ELF-1 (cell line): ENCODE results near the gene PAX5.

Experiments
- DNase-seq: peaks from one replicate; pipeline ENCODE4 v3.0.0-alpha.2; 2016; ENCODE audit warnings: low read depth, low spot score

Gene PAX5

DNA sequence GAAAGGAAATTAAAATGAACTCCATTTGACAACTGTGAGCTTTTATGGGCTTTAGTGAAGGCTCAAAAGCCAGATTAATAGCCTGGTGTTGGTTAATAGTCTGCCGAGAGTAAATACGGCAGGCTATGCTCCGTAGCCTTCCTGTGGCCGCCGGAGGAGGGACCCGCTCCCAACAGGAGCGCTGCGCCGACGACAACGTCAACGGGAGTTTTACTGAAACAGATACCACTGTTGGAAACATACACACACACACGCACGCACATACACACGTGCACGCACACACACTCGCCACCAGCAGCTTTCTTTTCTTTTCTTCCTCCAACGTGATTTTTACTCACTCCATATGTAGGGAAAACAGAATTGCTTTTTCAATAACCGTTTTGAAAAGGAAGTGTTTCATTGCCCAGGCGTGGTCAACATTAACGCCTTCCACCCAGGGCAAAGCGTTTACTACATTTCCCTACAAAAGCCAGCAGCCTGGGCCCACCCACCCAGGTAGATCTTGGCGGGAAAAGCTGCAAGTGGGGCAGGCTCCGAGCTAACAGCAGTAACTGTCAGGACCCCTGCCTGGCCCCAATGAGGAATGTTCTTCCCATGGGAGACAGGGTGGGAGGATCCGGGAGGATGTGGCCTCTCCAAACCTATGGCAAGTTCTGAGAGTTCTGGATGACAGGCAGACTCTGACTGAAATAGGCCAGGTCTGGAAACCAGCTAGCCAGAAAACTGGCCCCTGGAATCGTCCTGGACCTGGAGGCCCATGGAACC is 72.3 kb downstream of the PAX5 start:
- DNase-seq = peak; percentile 63

DNA sequence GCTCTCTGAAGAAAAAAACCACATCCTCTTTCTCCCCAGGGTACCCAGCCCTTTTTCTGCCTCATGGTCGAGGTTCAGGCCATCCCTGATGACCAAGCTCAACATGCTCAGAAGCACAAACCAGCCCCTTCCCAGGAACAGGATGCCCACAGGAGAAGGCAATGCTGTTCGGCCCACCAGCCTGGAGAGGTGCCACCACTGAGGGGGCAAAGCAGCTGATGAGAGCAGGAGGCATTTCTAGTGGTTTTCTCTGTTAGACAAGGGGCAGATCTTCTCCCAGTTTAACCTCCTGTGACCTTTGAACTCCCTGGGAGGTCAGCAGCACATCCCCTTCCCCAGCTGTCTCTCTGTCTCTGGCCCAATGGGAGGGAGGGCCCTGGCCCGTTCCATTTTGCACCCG is 73.0 kb downstream of the PAX5 start:
- DNase-seq = no peak

DNA sequence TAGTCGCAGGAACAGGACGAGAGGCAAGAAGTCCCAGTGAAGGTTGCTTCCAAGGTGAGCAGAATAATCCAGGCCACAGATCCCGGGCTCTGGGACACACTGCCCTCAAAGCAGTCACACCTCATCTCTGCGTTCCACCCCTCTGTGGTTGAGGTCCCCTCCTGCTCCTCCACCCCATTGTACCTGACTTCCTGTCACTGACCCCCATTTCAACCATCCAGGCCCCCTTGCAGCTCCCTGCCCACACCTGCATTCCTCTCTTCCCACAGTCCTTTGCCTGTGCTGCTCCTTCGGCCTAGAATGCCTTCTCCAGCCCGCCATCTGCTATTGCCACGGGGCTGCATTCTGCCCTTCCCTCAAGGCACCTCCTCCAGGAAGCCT is 73.5 kb downstream of the PAX5 start:
- DNase-seq = no peak

- DNase-seq = no peak
These were observed 74.1 kb downstream of the PAX5 start for GRCh38 chr9:36959681-36960574.

DNA sequence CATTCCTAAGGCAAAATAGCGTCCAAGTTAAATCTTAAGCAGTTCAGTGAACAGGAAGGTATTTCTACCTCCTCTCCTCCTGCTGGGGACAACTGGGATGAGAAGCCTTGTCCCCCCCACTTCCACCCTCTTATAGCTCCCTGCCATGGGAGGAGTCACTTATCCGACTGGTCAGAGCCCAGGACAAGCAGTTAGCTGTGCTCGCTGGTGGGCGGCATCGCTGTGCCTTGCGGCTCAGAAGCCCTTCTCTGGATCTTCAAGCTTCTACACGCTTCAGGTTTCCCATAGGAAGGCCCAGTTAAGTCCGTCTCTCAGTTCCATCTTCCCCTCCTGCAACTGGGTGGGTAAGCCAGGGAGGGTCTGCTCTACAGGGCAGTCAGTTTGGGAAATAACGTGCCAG is 77.2 kb downstream of the PAX5 start:
- peak; percentile 64 for DNase-seq

- DNase-seq = peak; percentile 19
These were observed 83.7 kb downstream of the PAX5 start for GRCh38 chr9:36950389-36950788.

- no peak for DNase-seq
These were observed 84.6 kb downstream of the PAX5 start for GRCh38 chr9:36949466-36949865.

DNA sequence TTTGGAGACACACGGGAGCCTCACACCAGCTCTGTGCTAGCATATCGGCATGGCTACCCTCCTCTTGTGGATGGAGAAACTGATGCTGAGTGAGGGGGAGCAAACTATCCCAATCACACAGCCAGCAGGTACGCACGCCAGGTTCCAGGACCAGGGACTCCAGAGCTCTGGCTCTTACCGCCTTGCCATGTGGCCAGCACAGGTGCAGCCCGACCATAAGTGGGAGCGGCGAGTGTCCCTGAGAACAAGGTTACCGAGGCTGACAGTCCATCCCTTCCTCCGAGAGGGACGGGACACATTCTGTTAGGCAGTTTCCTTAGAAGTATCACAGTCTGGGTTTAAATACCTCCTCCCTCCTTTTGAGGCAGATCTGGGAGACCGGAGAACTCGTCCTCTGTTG is 86.0 kb downstream of the PAX5 start:
- DNase-seq = no peak

DNA sequence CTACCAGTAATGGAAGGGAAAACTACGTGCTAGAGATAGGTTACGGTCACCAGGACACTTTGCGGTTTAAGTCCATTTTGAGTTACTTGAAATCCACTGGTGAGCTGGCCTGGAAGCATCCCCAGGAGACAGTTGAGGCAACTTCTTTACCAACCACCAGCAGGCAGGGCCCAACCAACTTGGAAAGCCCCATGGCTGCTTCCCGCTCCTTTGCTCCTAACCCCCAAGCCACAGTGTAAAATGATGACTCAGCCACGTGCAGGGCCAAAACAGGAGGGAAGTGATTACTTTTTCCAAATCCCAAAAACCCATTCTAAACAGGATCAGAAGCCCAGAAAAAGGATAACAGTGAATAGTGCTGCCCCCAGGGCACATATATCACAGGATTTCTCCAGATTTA is 87.4 kb downstream of the PAX5 start:
- no peak for DNase-seq

- DNase-seq = no peak
These were observed 88.1 kb downstream of the PAX5 start for GRCh38 chr9:36945999-36946398.

DNA sequence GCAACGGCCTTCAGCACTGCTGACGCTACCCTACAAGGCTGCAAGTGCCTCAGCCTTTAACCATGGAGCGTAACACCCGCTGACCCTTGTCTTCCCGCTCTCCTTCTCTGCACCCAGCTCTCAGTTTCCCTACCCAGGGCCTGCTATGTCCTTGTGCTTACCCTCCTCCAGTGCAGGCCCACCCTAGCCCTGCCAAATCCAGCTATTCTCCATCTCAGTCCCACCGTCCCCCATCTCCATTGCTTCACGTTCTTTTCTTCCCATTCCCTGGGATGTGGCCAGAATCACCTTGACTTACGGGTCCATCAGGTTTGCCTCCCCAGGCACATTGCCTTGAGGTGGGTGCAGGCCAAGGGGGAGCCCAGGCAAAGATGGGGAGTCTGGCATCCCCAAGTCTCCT is 91.2 kb downstream of the PAX5 start:
- no peak for DNase-seq

DNA sequence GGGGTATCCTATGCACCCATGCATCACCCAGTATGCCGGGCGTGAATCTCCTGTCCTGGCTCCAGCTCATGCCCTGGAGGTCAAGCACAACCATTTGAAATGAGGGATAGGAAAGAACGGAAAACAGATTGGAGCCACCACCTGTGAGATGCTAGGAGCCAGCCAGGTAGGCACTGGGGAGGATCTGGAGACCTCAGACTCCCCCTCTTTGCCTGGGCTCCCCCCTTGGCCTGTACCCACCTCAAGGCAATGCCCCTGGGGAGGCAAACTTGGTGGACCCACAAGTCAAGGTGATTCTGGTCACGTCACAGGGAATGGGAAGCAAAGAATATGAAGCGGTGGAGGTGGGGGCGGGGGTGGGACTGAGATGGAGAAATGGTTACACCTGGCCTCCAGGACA is 92.6 kb downstream of the PAX5 start:
- DNase-seq = no peak

GRCh38 chr9:36940881-36941280 is 93.2 kb downstream of the PAX5 start:
- no peak for DNase-seq

DNA sequence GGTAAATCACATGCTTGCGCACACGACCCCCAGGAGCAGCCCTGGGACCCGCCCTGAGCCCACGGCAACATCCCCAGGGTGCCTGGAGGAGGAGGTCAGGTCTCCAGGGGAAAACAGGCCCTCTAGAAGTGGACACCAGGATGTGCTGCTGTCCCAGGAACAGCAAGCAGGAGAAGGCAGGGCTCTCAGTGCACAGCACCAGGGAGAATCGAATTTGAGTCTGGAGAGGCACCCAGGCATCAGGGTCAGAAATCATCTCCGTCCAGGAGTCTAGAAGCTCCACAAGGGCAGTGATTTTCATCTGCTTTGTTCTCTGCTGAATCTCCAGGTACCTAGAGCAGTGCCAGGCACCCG is 93.6 kb downstream of the PAX5 start:
- DNase-seq = no peak

DNA sequence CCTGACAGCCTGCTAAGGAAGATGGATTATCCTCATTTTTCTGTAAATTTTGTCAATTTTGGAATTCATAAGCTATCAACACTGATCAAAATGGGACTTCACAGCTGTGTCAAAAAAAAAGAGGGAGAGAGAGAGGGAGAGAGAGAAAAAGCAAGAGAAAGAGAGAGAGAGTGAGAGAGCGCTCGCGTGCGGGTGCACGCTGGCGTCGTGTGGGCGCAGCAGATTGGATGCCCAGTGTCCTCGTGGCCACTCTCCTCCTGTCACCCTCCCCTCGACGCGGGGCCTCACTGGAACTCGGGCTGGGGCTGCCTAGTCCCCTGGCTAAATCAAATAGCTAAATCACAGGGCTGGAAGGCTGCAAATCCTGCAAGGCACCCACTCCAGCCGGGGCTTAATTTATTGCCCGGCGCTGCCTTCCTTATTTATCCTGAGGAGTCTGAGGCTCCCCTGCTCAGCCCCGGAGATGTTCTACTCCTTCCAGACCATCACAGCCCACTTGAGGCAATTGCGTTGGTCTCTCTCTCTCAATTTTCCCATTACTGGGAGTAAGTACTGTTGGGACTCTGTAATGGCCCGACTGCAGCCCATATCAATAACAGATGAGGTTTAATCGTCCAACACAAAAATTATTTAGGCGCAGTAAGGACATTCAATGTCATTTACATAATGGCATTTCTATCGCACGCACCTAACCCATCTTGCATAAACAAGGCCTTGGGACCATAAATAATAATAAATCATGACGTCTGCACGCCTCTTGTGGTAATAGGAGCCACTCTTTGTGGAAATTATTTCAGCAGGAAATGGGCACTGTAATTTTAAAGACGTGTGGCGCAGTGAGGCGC is 94.2 kb downstream of the PAX5 start:
- no peak for DNase-seq

DNA sequence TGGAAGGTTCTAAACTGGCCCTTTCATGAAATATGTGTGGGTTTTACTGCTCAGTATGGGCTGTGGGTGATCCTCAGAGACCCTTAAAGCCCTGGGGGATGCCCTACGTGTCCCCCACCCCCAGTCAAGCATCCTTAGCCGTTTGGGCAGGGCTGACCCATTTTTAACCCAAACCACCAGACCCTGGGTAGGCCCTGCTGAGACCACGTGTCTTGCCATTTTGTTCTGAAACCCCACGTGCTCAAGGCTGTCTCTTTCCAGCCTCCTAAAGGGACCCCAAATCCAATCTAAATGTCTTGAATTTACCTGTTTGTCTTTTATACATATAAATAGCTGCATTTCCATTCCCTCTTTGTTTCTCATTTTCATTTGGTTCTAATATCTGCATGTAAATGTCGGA is 94.9 kb downstream of the PAX5 start:
- no peak for DNase-seq

GRCh38 chr9:36938617-36939016 is 95.5 kb downstream of the PAX5 start:
- DNase-seq = no peak

DNA sequence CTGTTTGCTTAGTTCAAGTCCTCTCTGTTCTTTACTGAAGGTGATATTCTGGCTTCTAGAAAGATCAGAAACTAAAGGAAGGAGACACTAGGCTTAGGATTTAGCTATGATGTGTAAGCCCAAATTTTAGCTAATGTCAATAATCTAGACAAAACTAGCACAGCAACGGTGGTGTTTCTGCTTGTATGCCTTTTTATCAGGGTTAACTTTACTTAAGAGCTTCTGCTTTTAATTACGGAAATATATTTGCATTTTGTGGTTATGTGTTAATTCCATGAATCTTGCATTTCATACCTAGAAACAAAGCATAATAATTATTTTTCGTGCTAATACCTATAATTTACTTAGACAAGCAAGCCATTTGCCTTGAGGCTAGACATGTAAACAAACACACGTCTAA is 96.1 kb downstream of the PAX5 start:
- DNase-seq = no peak

GRCh38 chr9:36937346-36937745 is 96.7 kb downstream of the PAX5 start:
- no peak for DNase-seq

DNA sequence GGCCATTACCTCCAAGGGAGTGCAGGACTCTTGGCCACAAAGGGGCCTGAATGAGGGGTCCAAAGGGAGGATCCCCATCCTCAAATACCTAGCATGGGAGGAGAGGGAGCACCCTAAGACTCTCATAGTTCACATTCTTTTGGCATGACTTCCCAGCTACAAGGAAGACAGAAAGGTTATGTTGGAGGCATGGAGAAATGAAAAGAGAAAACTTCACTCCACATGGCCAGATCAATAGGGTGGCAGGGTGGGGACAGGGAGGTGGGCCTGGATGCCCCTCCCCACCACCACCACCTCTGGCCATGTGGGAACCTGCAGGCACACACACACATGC is 97.6 kb downstream of the PAX5 start:
- no peak for DNase-seq

DNA sequence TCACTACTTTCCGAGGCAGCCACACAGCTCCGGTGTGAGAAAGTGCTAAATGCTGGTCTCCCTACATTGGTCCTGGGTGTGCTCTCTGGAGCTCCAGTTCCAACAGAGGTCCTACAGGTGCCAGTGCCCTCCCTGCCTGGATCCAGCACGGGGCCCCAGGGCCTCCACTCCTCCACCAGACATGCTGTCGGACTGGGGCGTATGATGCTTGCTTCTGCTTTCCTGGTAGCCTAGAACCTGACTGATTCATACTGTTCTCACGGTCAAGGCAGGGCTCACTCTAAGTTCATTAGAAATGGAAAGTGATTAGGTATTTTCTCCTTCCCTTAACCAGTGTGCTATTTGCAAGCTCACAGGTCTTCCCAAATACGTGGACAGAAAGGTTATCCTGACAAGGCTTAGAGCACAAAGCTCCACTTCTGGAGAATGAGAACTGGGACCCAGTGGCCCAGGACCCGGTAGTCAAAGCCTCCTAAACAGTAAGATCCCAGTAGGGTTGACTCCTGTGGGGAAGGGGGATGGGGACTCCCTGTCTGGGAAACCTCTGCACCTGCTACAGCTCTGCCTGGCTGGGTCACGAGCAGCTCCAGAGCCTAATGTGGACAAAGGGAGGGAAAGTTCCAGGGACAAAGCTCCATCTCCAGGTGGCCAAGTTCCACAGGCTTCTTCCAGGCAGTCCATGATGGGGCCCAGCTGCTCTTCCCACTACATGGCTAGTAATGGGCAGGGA is 98.1 kb downstream of the PAX5 start:
- no peak for DNase-seq

DNA sequence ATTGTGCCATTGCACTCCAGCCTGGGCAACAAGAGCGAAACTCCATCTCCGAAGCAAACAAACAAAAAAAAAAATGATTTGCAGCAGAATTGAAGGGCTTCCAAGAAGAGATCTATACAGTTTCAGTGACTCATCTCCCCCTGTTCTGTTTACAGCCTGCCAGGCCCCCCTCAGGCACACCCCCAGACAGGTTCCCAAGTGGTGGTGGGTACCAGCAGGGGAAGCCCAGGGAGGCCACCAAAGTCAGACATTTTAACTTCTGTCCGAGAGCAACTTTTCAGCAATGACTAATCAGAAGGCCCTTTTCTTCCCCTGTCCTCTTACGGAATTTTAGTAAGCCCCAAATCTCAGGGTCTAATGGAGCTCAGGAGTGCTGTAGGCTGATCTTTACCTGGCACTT is 98.7 kb downstream of the PAX5 start:
- no peak for DNase-seq
